ENCODE measurements around the gene PTX3. TPM values are rescaled to one million over a fixed set of nuclear protein-coding genes. Genes with fewer than 3 reads are reported as not detected.

PTX3 gene
- total RNA-seq, 1 experiment from 2014 or later = 4.3 TPM

DNA sequence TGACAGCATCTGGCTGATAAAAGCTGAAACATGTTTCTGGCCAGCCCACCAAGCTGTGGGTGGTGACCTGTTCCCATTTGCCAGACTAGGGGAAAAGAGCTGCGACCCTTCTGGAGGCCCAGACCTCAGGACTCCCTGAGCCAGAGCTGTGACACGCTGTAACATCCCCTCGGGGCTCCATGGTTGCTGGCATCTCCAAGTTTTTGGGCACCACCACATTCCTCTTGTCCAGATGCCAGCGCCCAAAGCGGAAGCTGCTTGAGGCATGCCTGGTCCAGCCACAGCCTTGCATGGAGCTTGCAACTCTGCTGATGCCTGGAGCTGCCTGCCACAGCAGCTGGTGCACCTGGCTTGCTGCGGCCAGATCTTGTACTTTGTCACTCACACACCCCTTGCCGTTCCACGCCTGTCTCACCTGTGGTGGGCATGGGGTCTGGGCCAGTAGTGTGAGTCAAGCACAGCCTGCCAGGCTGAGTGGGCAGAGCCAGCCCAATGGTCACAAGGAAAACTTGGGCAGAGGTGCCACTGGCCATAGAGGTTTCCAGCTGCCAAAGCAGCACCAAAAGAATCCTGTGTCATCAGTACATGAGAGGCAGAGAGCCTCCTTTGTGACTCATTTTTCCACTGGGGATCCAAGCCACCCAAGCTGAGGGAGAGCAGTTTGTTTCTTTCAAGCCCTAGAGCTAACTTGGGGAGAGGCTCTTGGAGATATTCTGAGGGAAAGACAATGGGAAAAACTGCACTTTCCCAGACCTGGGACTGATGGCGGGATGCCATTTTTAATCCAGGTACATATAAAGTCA lies 45.7 kb upstream of the PTX3 start:
- Histone ChIP-seq H3K27me3 (replicated peaks; ENCODE audit: insufficient read depth, low read depth, low read length, poor library complexity) (peaks cover 4% of the 10 kb centered on the region), H3K9me3 (ENCODE audit: low read depth, low read length, poor library complexity, severe bottlenecking) (no peaks in the 10 kb centered on the region), H3K27ac (ENCODE audit: low read depth, low read length, poor library complexity, severe bottlenecking) (no peak overlapping the region), H3K4me3 (ENCODE audit: low read depth, low read length, poor library complexity, severe bottlenecking) (no peak overlapping the region), H3K36me3 (ENCODE audit: insufficient read depth, low read length, poor library complexity, severe bottlenecking) (no peaks in the 10 kb centered on the region), H3K4me1 (ENCODE audit: insufficient read depth, low read length, poor library complexity, severe bottlenecking) (no peaks in the 10 kb centered on the region)
- intact Hi-C loops (cut with micrococcal nuclease; ENCODE audit: unreplicated experiment) = no loop called here
- TF ChIP-seq, protein P1, sequence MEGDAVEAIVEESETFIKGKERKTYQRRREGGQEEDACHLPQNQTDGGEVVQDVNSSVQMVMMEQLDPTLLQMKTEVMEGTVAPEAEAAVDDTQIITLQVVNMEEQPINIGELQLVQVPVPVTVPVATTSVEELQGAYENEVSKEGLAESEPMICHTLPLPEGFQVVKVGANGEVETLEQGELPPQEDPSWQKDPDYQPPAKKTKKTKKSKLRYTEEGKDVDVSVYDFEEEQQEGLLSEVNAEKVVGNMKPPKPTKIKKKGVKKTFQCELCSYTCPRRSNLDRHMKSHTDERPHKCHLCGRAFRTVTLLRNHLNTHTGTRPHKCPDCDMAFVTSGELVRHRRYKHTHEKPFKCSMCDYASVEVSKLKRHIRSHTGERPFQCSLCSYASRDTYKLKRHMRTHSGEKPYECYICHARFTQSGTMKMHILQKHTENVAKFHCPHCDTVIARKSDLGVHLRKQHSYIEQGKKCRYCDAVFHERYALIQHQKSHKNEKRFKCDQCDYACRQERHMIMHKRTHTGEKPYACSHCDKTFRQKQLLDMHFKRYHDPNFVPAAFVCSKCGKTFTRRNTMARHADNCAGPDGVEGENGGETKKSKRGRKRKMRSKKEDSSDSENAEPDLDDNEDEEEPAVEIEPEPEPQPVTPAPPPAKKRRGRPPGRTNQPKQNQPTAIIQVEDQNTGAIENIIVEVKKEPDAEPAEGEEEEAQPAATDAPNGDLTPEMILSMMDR (conservative IDR thresholded peaks at IDR 0.05; ENCODE audit: low read depth, low read length) = no peak
- ChIA-PET POLR2A (ENCODE audit: low non-redundant PET) (no interaction called here), CTCF (no interaction called here)
- DNase-seq (ENCODE audit: low spot score) = no peak
- BruUV-seq (replicated peaks) = no TSS peak

DNA sequence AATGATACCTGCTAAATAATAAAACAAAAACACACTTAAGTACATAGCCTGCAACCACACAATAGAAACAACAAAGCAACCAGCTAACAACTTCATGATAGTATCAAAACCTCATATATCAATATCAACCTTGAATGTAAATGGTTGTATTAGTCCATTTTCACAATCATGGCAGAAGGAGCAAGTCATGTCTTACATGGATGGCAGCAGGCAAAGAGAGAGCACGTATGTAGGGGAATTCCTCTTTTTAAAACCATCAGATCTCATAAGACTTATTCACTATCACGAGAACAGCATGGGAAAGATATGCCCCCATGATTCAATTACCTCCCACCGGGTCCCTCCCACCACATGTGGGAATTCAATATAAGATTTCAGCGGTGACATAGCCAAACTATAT lies 44.5 kb upstream of the PTX3 start:
- DNase-seq (ENCODE audit: low spot score) = no peak
- no peak for TF ChIP-seq EZH2 (IDR thresholded peaks at IDR 0.05; ENCODE audit: borderline replicate concordance, low read depth, low read length, poor library complexity, severe bottlenecking)
- TF ChIP-seq, protein P1 (conservative IDR thresholded peaks at IDR 0.05; ENCODE audit: low read depth, low read length) = no peak
- no peaks in the 10 kb centered on the region for H3K4me1 ChIP-seq (ENCODE audit: insufficient read depth, low read length, poor library complexity, severe bottlenecking)
- POLR2A ChIA-PET (ENCODE audit: low non-redundant PET) = no interaction called here
- no peak overlapping the region for H3K27ac ChIP-seq (ENCODE audit: low read depth, low read length, poor library complexity, severe bottlenecking)
- intact Hi-C loops (cut with micrococcal nuclease; ENCODE audit: unreplicated experiment) = no loop called here
- H3K36me3 ChIP-seq (ENCODE audit: insufficient read depth, low read length, poor library complexity, severe bottlenecking) = no peaks in the 10 kb centered on the region
- no peak overlapping the region for H3K4me3 ChIP-seq (ENCODE audit: low read depth, low read length, poor library complexity, severe bottlenecking)
- no peaks in the 10 kb centered on the region for H3K9me3 ChIP-seq (ENCODE audit: low read depth, low read length, poor library complexity, severe bottlenecking)
- CTCF ChIA-PET = no interaction called here
- H3K27me3 ChIP-seq (replicated peaks; ENCODE audit: insufficient read depth, low read depth, low read length, poor library complexity) = peaks cover 4% of the 10 kb centered on the region
- no TSS peak for BruUV-seq (replicated peaks)

DNA sequence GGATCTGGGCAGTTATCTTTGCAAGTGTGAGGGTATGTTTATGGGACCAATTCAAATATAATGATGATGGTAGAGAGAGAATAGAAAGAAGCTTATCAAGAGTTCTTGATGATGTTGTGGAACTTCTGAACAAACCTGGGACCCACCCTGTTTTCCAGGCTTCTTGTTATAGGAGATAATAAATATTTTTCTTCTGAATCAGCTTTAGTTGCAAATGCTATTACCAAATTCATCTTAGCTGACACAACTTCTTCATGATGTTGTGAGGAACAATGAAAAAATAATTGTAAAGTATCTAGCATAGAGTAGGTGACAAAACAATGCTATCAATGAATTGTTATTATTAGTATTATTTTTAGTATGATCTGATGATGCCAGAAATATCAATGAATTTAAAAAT lies 43.5 kb upstream of the PTX3 start:
- Histone ChIP-seq H3K4me3 (ENCODE audit: low read depth, low read length, poor library complexity, severe bottlenecking) (no peak overlapping the region), H3K4me1 (ENCODE audit: insufficient read depth, low read length, poor library complexity, severe bottlenecking) (no peaks in the 10 kb centered on the region), H3K36me3 (ENCODE audit: insufficient read depth, low read length, poor library complexity, severe bottlenecking) (no peaks in the 10 kb centered on the region), H3K27me3 (replicated peaks; ENCODE audit: insufficient read depth, low read depth, low read length, poor library complexity) (peaks cover 4% of the 10 kb centered on the region), H3K27ac (ENCODE audit: low read depth, low read length, poor library complexity, severe bottlenecking) (no peak overlapping the region), H3K9me3 (ENCODE audit: low read depth, low read length, poor library complexity, severe bottlenecking) (no peaks in the 10 kb centered on the region)
- DNase-seq (ENCODE audit: low spot score) = no peak
- ChIA-PET CTCF (no interaction called here), POLR2A (ENCODE audit: low non-redundant PET) (interaction anchor here (0.6 kb wide), 1 partner anchor 846 kb away, joined by 3 read pairs; no protein-coding TSS in a partner anchor)
- BruUV-seq (replicated peaks) = no TSS peak
- intact Hi-C loops (cut with micrococcal nuclease; ENCODE audit: unreplicated experiment) = no loop called here
- TF ChIP-seq EZH2 (IDR thresholded peaks at IDR 0.05; ENCODE audit: borderline replicate concordance, low read depth, low read length, poor library complexity, severe bottlenecking) = no peak
- TF ChIP-seq, protein P1 (conservative IDR thresholded peaks at IDR 0.05; ENCODE audit: low read depth, low read length) = no peak

All from A673 (cell line).